ENCODE results near the gene IL22RA2.
"Not testable (repeated sequence)": the region's sequence is repeated elsewhere in the genome, so short reads cannot be mapped to it uniquely, and the experiment has no call there.

IL22RA2 gene

GRCh38 chr6:137120748-137121147 lies 52.7 kb downstream of the IL22RA2 start:
- DNase-seq, result no peak

GRCh38 chr6:137119196-137120104 lies 54.0 kb downstream of the IL22RA2 start:
- DNase-seq, result no peak

GRCh38 chr6:137117581-137117980 lies 55.9 kb downstream of the IL22RA2 start:
- no peak for DNase-seq

- no peak for DNase-seq
Measured at GRCh38 chr6:137116807-137117206, 56.6 kb downstream of the IL22RA2 start.

GRCh38 chr6:137115658-137116057 lies 57.8 kb downstream of the IL22RA2 start:
- DNase-seq, result no peak

GRCh38 chr6:137112067-137112355 lies 61.4 kb downstream of the IL22RA2 start:
- DNase-seq, result no peak

- no peak for DNase-seq
Measured at GRCh38 chr6:137111296-137112066, 62.0 kb downstream of the IL22RA2 start.

- no peak for DNase-seq
Measured at GRCh38 chr6:137107767-137108105, 65.7 kb downstream of the IL22RA2 start.

GRCh38 chr6:137107047-137107766 lies 66.2 kb downstream of the IL22RA2 start:
- not testable (repeated sequence) for DNase-seq

- DNase-seq, result no peak
Measured at GRCh38 chr6:137106183-137106582, 67.3 kb downstream of the IL22RA2 start.

GRCh38 chr6:137105375-137105774 lies 68.1 kb downstream of the IL22RA2 start:
- no peak for DNase-seq

- no peak for DNase-seq
Measured at GRCh38 chr6:137104926-137105325, 68.5 kb downstream of the IL22RA2 start.

GRCh38 chr6:137102851-137103492 lies 70.5 kb downstream of the IL22RA2 start:
- DNase-seq, result no peak

- no peak for DNase-seq
Measured at GRCh38 chr6:137102050-137102848, 71.2 kb downstream of the IL22RA2 start.

GRCh38 chr6:137099689-137100403 lies 73.6 kb downstream of the IL22RA2 start:
- DNase-seq, result no peak

- no peak for DNase-seq
Measured at GRCh38 chr6:137097526-137097925, 75.9 kb downstream of the IL22RA2 start.

GRCh38 chr6:137097057-137097456 lies 76.4 kb downstream of the IL22RA2 start:
- DNase-seq, result no peak

- no peak for DNase-seq
Measured at GRCh38 chr6:137095651-137096238, 77.7 kb downstream of the IL22RA2 start.

- DNase-seq, result no peak
Measured at GRCh38 chr6:137095093-137095492, 78.4 kb downstream of the IL22RA2 start.

- DNase-seq, result peak; percentile 62
Measured at GRCh38 chr6:137094411-137095008, 78.9 kb downstream of the IL22RA2 start.
